Measurements from ENCODE around the gene PRRG4.

DNA sequence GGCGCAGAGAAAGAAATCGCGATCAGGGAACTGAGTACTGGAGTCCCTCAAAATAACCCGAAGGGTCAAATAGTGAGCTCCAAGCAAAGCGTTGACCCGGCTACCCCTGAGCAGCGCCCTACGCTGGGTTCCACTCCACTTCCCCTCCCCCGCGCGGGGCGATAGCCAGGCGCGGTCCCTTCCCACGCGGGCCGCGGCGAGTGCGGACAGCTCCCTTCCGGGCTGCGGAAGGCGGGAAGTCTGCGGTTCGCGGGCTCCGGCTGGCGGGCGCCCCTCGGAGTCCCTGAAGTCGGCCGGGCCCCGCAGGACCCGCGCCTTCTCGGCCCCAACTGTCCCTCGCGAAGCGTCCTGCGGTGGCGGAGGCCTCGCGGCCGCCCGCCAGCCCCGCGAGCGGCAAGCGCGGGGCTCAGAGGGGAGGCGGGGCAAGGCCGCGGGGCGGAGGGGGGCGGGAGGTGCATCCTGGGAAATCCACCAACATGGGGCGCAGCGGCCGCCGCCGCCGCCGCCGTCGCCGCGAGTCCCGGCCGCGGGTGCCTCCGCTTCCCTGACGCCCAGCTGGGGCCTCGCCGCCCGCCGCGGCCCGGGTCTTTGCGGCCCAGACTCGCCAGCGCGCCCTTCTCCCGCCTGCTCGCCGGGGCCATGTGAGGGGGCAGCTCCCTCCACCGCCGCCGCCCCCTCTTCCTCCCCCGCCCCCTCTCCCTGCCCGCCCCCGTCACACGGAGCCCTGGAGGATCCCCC, 62.8 kb downstream of the PRRG4 start, which contains the start of gene QSER1:
- TF ChIP-seq SP1 (CRISPR knock-in tag; conservative IDR thresholded peaks at IDR 0.05) (no peak; the same call in 1 of the 2 replicates), ZNF138 (CRISPR knock-in tag; conservative IDR thresholded peaks at IDR 0.05) (no peak), ZNF263 (CRISPR knock-in tag; IDR thresholded peaks at IDR 0.05; ENCODE audit: low read depth) (no peak), USF2 (CRISPR knock-in tag; IDR thresholded peaks at IDR 0.05) (no peak)
- TF ChIP-seq, protein P1, sequence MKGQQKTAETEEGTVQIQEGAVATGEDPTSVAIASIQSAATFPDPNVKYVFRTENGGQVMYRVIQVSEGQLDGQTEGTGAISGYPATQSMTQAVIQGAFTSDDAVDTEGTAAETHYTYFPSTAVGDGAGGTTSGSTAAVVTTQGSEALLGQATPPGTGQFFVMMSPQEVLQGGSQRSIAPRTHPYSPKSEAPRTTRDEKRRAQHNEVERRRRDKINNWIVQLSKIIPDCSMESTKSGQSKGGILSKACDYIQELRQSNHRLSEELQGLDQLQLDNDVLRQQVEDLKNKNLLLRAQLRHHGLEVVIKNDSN (CRISPR knock-in tag; IDR thresholded peaks at IDR 0.05) = peak; percentile 46; the same call in 1 of the 2 replicates
- TF ChIP-seq, protein P2, sequence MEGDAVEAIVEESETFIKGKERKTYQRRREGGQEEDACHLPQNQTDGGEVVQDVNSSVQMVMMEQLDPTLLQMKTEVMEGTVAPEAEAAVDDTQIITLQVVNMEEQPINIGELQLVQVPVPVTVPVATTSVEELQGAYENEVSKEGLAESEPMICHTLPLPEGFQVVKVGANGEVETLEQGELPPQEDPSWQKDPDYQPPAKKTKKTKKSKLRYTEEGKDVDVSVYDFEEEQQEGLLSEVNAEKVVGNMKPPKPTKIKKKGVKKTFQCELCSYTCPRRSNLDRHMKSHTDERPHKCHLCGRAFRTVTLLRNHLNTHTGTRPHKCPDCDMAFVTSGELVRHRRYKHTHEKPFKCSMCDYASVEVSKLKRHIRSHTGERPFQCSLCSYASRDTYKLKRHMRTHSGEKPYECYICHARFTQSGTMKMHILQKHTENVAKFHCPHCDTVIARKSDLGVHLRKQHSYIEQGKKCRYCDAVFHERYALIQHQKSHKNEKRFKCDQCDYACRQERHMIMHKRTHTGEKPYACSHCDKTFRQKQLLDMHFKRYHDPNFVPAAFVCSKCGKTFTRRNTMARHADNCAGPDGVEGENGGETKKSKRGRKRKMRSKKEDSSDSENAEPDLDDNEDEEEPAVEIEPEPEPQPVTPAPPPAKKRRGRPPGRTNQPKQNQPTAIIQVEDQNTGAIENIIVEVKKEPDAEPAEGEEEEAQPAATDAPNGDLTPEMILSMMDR (IDR thresholded peaks at IDR 0.05) = no peak
- TF ChIP-seq, protein P3, sequence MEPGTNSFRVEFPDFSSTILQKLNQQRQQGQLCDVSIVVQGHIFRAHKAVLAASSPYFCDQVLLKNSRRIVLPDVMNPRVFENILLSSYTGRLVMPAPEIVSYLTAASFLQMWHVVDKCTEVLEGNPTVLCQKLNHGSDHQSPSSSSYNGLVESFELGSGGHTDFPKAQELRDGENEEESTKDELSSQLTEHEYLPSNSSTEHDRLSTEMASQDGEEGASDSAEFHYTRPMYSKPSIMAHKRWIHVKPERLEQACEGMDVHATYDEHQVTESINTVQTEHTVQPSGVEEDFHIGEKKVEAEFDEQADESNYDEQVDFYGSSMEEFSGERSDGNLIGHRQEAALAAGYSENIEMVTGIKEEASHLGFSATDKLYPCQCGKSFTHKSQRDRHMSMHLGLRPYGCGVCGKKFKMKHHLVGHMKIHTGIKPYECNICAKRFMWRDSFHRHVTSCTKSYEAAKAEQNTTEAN (CRISPR knock-in tag; IDR thresholded peaks at IDR 0.05) = no peak
